GM18507 (cell line): ENCODE data around the gene CNTNAP2.

Experiments used
- DNase-seq: peaks from one replicate; pipeline ENCODE4 v3.0.0; 2011; ENCODE audit warnings: low read depth; ENCODE audit not compliant: insufficient read length; ENCODE audit errors: extremely low spot score
- FAIRE-seq: peaks from 2 replicates; lab custom pipeline; 2011; peaks lifted over from hg19 to GRCh38; lab: Jason Lieb, UNC

The CNTNAP2 gene

GRCh38 chr7:147332988-147333387 lies 1216.4 kb downstream of the CNTNAP2 start:
- FAIRE-seq = no peak
- no peak for DNase-seq

GRCh38 chr7:147363101-147363500 lies 1246.5 kb downstream of the CNTNAP2 start:
- DNase-seq (no peak), FAIRE-seq (no peak)

DNA sequence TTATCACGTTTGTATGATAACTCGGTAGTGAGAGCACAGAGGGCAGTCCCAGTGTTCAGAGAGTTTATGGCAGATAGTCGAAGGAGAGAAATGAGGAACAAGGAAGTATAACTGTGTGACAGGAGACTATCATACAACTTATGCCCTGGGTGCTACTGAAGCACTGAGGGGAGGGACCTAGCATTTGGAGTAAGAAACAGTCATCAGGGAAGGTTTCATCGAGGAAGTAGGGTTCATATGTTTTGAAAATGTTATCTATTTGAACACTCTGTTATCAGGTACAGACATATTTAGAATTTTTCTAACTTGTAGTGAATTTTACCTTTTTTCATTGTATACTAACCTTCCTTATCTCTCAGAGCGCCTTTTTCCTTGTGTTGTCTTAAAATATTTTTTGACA lies 1259.6 kb downstream of the CNTNAP2 start:
- DNase-seq (no peak), FAIRE-seq (no peak)

GRCh38 chr7:147380926-147381325 lies 1264.3 kb downstream of the CNTNAP2 start:
- FAIRE-seq (no peak), DNase-seq (no peak)

GRCh38 chr7:147394329-147394728 lies 1277.7 kb downstream of the CNTNAP2 start:
- FAIRE-seq = no peak
- no peak for DNase-seq

DNA sequence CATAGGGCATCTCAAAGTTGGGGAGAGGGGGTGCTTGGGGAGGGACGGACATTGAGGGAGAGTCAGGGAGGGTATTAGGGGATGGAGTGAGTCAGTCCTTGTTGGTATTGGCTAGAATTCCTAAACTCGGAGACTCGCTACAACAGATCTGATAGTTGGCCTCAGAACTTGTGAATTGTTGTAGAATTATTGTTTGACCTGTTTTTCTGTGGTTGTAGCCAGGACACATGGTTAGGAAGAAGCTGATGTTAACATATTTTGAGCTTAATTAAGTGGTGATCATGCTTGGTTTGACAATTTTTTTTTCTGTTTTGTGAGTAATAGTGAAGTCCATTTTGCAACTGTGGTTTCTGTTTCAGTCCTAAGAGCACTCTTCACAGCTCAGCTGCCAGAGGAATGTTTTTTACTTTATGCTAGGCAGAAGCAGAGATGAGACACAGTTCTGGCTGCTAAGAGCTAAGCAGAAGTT lies 1283.7 kb downstream of the CNTNAP2 start:
- FAIRE-seq = no peak

GRCh38 chr7:147400925-147401324 lies 1284.3 kb downstream of the CNTNAP2 start:
- FAIRE-seq (no peak), DNase-seq (no peak)

More for the DNA sequence above, 1283.7 kb downstream of the CNTNAP2 start:
- no peak for DNase-seq

- no peak for DNase-seq
- FAIRE-seq = no peak
These were observed 1289.0 kb downstream of the CNTNAP2 start for GRCh38 chr7:147405621-147406020.

DNA sequence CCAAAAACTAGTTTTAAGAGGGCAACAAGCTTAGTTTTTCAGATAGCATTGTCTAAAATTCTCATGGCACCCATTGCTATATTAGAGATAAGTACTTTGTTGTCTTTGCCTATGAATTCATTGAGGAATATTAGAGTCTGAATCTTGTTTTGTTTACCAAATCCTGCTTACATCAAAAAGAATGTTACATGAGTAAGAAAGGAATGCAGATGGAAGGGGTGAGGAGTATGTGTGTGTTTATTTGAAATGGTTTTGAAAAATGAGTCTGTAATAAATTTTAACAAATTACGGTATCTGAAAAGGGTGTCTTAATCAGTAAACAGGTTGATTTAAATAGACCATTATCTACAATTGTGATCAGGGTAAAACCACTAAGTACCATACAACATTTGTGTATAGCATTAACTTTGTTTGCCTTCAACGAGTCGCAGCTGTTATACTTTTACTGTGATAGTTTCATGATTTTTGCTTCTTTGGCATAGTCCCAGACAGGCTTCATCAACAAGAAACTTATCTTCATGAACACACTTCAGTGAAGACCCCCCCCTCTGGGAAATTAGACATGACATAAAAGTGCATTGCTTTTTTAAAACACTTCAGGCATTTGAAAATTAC lies 1290.0 kb downstream of the CNTNAP2 start:
- DNase-seq (no peak), FAIRE-seq (no peak)

- no peak for FAIRE-seq
- no peak for DNase-seq
These were observed 1294.5 kb downstream of the CNTNAP2 start for GRCh38 chr7:147411096-147411495.

- no peak for DNase-seq
- no peak for FAIRE-seq
These were observed 1295.5 kb downstream of the CNTNAP2 start for GRCh38 chr7:147412109-147412508.

- no peak for FAIRE-seq
- no peak for DNase-seq
These were observed 1296.4 kb downstream of the CNTNAP2 start for GRCh38 chr7:147412782-147413556.

DNA sequence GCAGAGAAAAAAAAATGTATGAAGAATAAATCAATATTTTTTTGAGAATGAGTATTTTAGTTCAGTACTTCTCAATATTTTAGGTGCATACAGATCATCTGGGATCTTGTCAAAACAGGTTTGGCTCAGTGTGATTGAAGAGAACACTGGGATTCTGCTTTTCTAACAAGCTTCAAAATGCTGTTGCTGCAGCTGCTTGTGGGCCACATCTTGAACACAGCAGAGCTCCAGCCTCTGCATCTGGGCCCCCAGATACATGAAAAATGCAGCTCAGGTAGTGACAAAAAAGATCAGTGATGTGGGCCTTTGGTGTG lies 1296.9 kb downstream of the CNTNAP2 start:
- DNase-seq (no peak), FAIRE-seq (no peak)

DNA sequence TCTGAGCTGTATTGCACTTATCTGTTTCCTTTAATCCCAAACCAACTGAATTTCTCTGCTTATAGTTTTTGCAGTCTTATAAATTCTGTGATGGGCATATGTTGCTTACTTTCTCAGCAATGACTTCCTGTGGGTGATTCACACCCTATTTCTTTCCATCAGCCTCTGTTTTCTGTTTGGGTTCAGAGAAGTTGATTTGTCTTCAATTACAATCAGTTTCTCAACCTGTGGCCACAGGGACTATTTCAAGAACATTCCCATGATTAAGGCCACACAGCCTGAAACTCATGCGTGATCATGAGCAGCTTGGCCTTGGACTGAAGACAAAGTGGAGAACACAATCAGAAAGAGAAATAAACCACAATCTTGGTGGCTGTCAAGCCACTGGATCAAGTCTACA lies 1299.4 kb downstream of the CNTNAP2 start:
- FAIRE-seq = no peak
- DNase-seq = no peak

DNA sequence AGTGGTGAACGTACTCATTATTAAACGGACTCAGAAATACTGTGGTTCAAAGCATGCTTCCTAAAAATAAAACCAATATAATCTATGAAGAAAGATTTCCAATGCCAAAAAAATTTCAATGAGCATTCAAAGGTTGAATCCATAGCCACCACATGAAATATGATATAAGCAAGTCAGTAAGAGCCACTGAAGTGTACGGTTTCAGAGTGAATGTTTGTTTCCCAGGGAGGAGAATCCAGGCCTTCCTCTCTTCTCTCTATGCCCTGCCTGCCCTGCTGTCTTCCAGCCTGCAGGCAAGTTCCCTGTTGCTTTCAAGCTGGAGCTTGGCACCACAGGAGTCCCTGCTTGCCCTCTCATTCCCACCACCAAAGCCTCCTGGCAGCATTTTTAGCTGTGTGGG lies 1302.4 kb downstream of the CNTNAP2 start:
- FAIRE-seq = no peak
- no peak for DNase-seq

DNA sequence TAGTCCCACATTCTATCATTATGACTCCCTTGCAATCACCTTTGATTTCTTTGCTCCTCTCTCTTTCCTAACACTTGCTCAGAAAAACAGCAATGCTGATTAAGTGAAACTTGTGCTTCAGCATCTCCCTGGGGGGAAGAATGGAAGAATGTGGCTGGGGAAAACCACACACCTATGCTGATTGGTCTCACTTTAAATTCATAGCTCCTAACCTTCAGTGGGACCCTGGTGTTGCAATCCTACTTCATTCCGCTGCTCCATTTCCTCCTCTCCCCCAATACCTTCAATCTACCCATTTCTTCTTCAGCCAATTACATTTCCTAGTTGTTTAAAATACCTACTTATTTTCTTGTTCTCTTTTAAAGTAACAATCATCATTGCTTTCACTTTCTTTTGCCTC lies 1307.3 kb downstream of the CNTNAP2 start:
- FAIRE-seq (no peak), DNase-seq (no peak)

DNA sequence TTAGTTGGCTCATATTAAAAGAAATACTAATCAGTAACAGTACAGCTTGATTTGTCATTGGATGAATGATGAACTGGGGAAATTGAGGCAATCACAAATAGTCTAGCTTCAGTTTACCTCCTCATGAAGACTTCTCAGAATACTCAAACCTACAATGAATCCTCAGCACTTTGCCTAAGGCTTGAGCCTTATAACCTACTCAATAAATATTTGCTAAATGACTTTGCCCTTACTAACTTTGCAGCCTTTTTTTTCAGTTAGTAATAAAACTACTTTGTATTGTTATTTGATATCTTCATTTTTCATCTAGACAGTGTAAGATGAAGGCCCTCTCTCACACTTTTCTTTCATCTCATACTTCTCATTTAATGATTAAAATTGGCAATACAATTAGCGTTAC lies 1311.5 kb downstream of the CNTNAP2 start:
- DNase-seq = no peak
- FAIRE-seq = no peak

GRCh38 chr7:147429961-147430360 lies 1313.4 kb downstream of the CNTNAP2 start:
- FAIRE-seq (no peak), DNase-seq (no peak)

DNA sequence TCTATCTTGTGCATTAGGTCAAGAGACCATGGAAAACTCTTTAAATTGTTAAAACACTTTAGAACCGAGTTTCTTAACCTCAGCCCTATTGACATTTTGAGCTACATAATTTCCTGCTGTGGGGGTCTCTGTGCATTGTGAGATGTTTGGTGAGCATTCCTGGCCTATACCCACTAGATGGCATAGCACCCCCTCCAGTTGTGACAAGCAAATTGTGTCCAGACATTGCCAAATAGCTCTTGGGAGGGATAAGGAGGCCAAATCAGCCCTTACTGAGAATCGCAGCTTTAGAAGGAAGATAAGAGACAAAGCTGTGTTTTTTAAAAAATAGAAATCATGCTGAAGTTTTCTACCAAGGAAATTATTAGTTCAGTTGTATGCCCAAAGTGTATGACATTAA lies 1315.5 kb downstream of the CNTNAP2 start:
- DNase-seq (no peak), FAIRE-seq (no peak)

DNA sequence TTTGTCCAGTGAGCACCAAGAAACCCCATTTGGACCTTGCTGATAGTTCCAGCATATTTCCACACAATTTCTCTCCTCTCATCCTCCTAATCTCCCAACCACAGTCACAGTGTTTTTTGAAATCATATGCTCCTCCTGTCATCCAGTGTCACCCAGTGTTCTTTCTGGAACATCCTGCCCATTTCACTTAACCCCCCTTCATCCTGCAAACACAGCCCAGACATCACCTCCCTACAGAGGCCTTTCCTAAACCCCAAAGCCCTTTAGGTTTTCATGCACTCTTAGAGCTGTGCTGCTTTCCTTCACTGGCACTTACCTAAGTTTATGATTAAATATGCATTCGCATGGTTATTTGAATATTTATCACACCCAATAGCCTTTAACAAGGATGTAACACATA lies 1316.0 kb downstream of the CNTNAP2 start:
- no peak for FAIRE-seq
- no peak for DNase-seq

- DNase-seq = no peak
- FAIRE-seq = no peak
These were observed 1320.1 kb downstream of the CNTNAP2 start for GRCh38 chr7:147436718-147437117.
